Tibial nerve (tissue), 4 donors: ENCODE measurements around the gene C13orf46.

Experiments used
- EP300 ChIP-seq, 2 donors: sonication (generic); formaldehyde crosslinking; IDR thresholded peaks; one replicate each; pipeline ENCODE4 v1.6.1; 2017; ENCODE audit warnings: antibody characterized with exemption in 2 of 2, mild to moderate bottlenecking in 1 of 2
- POLR2A ChIP-seq, 2 donors: fragments of 450-650 bp; IDR thresholded peaks; one replicate each; pipeline ENCODE4 v1.6.1; 2017; ENCODE audit warnings: antibody characterized with exemption in 2 of 2, mild to moderate bottlenecking in 2 of 2, moderate library complexity in 2 of 2
- TF ChIP-seq, protein P1 (sequence below), 5 experiments: fragments of 200-600 bp in 3 of 5; fragments of 450-650 bp in 2 of 5; sonication (generic) in 3 of 5; IDR thresholded peaks; one replicate each; pipeline ENCODE4 v1.5.1; 2016 to 2019; ENCODE audit warnings: antibody characterized with exemption in 5 of 5, mild to moderate bottlenecking in 3 of 5, moderate library complexity in 2 of 5

GRCh38 chr13:113904411-113904810 lies 69.5 kb downstream of the C13orf46 start:
- TF ChIP-seq, protein P1, sequence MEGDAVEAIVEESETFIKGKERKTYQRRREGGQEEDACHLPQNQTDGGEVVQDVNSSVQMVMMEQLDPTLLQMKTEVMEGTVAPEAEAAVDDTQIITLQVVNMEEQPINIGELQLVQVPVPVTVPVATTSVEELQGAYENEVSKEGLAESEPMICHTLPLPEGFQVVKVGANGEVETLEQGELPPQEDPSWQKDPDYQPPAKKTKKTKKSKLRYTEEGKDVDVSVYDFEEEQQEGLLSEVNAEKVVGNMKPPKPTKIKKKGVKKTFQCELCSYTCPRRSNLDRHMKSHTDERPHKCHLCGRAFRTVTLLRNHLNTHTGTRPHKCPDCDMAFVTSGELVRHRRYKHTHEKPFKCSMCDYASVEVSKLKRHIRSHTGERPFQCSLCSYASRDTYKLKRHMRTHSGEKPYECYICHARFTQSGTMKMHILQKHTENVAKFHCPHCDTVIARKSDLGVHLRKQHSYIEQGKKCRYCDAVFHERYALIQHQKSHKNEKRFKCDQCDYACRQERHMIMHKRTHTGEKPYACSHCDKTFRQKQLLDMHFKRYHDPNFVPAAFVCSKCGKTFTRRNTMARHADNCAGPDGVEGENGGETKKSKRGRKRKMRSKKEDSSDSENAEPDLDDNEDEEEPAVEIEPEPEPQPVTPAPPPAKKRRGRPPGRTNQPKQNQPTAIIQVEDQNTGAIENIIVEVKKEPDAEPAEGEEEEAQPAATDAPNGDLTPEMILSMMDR (IDR thresholded peaks at IDR 0.05) = peak; percentile 40 to 57 (median 44)
- TF ChIP-seq POLR2A (IDR thresholded peaks at IDR 0.05) (no peak), EP300 (IDR thresholded peaks at IDR 0.05) (no peak)
